HG02870 (cell line): ENCODE results near the gene SDHC.
A peak's percentile ranks its signal among the peaks of the same experiment; 100 is the strongest.
"Not testable (repeated sequence)": the region's sequence is repeated elsewhere in the genome, so short reads cannot be mapped to it uniquely, and the experiment has no call there.

Experiments
- ATAC-seq: cut with Tn5 transposase; IDR thresholded peaks from one replicate; pipeline ENCODE4 v1.9.1; 2021; ENCODE audit warnings: mild to moderate bottlenecking, moderate library complexity; ENCODE audit not compliant: unreplicated experiment

The SDHC gene

DNA sequence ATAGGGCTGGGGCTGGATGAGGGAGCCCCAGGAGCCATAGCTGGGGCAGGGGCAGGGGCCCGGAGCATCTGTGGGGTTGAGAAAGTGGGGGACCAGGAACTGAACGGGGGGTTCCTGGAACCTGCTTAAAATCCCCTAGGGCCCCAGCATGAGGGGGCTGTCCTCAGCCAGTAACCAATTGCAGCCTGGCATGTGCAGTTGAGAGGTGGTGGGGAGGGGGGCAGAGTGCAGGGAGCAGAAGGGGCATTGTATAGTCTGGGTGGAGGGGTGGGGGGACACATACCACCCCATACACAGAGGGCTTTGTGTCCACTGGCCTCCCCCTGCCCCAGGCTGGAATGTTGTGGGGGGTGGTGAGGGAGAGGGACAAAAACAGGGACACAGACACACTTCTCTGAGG lies 4.3 kb upstream of the SDHC start, which contains the start of gene MPZ:
Gene MPZ, minus strand, starts transcription at position 101 of the 400 bp plus-strand sequence. Its CDS starts 63 bp downstream, at position 38.
- no peak for ATAC-seq

DNA sequence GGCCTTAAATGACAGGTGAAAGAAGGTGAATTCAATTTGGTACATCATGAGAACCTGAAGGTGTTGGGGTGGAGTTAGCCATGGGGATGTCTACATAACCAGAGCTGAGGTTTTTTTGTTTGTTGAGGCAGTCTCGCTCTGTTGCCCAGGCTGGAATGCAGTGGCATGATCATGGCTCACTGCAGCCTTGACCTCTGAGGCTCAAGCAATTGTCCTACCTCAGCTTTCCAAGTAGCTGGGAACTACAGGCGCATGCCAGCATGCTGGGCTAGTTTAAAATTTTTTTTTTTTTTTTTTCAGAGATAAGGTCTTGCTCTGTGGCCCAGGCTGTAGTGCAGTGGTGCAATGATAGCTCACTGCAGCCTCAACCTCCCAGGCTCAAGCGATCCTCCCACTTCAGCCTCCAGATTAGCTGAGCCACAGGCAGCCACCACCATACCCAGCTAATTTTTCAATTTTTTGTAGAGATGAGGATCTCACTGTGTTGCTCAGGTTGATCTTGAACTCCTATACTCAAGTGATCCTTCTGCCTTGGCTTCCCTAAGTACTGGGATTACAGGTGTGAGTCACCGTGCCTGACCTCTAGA lies 2.5 kb upstream of the SDHC start:
- no peak for ATAC-seq

GRCh38 chr1:161313554-161314200 lies 504 bp upstream of the SDHC start:
- no peak for ATAC-seq

DNA sequence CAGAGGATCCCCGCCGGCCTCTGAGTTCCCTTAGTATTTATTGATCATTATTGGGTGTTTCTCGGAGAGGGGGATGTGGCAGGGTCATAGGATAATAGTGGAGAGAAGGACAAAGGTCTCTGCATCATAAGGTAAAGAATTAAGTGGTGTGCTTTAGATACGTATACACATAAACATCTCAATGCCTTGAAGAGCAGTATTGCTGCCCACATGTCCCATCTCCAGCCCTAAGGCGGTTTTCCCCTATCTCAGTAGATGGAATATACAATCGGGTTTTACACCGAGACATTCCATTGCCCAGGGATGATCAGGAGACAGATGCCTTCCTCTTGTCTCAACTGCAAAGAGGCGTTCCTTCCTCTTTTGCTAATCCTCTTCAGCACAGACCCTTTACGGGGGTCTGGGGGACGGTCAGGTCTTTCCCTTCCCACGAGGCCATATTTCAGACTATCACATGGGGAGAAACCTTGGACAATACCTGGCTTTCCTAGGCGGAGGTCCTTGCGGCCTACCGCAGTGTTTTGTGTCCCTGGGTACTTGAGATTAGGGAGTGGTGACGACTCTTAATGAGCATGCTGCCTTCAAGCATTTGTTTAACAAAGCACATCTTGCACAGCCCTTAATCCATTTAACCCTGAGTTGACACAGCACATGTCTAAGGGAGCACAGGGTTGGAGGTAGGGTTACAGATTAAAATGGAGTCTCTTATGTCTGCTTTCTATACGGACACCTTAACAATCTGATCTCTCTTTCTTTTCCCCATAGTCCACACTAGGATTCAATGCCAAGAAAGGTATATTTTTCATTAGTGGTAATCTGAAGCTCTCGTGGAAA lies 1.9 kb downstream of the SDHC start:
- not testable (repeated sequence) for ATAC-seq

GRCh38 chr1:161324020-161324419 lies 9.8 kb downstream of the SDHC start:
- ATAC-seq: no peak

DNA sequence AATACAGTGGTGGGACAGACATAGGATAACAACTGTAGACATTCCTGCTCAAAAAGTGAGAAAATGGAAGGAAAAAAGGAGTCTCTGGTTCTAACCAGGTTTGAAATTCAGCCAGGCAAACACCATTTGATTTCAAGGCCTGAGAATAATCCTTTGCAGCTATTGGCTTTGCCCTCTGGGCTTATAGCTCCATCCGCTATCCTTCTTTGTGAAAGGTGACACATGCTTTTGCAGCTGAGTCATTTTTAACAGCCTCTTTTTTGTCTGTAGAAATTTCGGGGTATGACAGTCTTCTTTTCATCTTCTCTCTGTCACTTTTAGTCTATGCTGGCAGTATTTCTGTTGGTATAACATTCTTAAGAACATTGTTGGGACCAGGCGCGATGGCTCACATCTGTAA lies 16.2 kb downstream of the SDHC start:
- ATAC-seq: no peak

GRCh38 chr1:161333166-161333565 lies 19.0 kb downstream of the SDHC start:
- ATAC-seq: no peak

DNA sequence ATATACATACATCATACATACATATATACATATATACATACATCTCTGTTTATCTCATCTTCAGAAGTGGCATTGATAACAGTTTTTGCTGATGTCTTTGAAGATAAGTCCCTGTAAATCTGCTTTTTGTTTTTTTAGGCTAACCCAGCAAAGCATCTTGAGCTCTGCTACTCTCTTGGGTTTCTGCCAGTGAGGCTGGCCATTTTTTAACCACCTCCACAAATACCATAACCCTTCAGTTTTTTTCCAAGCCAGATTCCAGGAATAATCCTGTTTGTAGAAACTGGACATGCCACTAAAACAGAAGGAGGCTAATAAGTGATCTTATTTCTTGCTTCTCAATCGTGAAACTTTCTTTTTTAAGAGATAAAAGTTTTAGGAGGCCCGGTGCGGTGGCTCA lies 21.6 kb downstream of the SDHC start:
- ATAC-seq: no peak

DNA sequence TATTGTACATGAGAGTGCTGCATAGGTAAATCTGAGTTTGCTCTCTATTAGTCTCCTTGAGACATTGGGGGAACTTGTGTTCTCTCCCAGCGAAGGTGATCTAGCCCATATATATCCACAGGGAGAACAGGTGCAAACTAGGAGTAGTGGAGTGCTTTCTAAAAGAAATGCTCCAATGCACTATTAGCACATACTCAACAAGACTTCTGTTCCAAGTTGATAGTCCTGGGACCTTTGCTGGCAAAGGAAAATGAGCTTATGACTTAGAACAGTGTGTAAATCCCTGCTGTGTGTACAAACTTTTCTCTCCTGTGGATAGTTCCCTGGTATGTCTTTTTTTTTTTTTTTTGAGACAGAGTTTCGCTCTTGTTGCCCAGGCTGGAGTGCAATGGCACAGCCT lies 28.0 kb downstream of the SDHC start:
- ATAC-seq: no peak

DNA sequence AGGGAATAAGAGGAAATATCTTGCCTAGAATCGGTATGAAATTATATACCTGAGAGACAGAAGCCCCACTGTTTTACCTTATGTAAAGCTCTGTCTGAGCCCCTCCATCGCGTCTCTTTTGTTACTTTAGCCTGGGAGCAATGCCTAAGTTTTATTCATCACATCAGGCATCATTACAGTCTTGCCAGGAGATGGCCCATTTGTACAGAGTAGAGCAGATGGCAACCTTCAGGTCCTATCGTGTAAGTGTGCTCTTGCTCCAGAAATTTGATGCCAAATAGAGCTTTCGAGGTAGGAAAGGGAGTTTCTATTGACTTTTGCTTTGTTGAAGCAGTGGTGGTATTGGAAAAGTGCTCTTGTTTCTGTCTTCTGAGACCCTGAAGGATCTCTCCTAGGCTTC lies 28.6 kb downstream of the SDHC start:
- ATAC-seq: no peak

DNA sequence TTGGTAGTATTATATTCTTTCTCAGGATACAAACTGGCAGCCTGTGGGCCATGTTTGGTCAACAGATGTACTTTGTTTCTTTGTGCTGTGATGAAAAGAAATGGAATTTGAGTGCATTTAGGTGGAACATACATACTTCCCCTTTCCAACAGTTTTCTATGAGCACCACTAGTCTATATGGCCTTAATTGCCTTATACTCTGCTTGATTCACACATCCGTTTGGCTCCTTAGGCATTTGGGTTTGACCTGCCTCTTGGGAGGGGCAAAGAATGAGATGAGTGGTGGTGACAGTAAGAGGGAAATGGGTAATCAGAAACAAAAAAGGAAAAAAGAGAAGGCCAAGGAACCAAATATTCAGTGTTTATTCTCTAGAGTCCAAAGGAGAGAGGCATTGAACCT lies 36.5 kb downstream of the SDHC start:
- no peak for ATAC-seq

- no peak for ATAC-seq
These were observed 37.3 kb downstream of the SDHC start for GRCh38 chr1:161351482-161351881.

GRCh38 chr1:161357073-161357472 lies 42.9 kb downstream of the SDHC start:
- ATAC-seq: no peak

- ATAC-seq: no peak
These were observed 45.1 kb downstream of the SDHC start for GRCh38 chr1:161359291-161359690.

DNA sequence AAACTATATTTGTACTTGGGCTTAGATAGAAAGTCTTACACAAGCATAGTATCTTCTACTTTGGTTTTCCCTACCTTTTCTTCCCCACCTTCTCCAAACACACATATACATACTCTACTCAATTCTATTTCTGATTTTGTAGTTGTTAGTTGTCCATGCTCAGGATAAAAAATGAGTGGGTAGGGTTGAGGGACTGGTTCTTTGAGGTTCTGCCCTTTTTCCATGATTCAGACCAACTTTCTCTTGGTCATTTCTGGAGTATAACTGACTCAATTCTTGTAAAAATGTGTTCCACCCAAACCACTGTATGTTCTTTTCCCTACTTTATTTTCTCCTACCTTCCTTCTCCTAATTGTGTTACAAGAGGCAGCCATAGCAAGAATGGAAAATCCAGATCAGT lies 50.2 kb downstream of the SDHC start:
- ATAC-seq: no peak

DNA sequence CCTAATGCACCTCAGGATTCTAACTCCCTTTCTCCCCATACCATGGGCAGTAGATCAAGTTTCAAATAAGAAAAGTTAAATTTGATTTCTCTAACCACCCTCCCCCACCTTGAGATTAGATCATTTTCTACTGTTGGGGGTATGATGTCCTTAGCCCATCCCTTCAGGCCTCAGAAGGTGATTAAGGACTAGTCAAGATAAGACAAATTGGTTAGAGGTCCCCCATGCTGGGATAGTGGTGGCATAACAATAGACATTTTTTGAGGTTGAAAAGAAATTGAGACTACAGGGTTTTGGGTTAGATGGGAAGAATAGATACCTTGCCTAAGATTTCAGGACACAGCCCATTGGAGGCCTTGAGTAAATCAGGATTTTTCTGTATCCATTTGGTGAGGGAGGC lies 51.0 kb downstream of the SDHC start:
- ATAC-seq: no peak

DNA sequence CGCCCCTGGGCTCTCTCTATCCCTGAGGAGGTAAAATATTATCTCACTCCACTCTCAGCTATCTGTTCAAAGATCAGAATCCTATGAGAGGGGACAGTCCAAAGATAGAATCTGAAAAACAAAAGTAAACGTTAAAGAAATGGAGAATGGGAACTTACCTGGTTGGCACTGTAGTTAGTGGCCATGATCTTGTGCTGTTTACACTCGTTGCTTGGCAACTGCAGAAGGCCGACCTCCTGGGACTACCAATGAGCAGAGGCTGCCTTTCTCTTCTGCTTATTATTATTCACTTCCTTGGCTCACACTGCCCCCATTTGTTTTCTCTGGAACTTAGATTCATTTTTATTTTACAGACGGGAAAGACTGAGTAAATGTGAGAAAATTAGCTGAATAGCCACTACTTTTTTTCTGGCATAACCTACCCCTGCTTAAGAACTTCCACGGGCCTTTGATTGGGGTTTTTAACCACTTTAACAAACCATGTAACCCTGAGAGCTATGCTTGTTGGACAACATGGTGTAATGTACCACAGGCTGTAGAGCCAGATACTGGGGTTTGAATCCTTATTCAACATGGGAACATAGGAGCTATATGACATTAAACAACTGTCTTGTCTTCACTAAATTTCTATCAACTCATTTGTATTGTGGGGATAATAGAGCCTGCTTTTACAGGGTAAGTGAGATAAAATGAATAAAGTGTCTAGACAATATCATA lies 53.7 kb downstream of the SDHC start, which contains the start of gene CFAP126:
Gene CFAP126, minus strand, starts transcription at position 193 of the 717 bp plus-strand sequence. Its CDS starts 8 bp downstream, at position 185.
- ATAC-seq: peak; percentile 97

- ATAC-seq: no peak
These were observed 59.3 kb downstream of the SDHC start for GRCh38 chr1:161373442-161373841.

DNA sequence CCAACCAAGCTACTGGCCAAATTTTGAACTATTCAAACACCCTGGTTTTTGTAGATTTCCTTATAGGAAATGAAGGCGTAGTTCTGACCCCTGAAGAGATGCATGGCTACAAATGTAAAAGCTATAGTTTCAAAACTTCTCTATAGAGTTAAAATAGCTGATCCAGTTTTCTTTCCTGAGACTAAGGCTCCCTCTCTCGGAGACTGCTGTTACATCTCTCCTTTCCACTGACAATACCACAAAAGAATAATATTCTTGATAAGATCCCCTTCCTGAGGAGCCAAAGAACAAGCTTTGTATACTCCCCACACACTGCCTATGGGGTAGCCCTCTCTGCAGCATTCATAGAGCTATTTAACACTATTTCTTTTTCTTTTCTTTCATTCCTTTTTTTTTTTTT lies 60.2 kb downstream of the SDHC start:
- ATAC-seq: no peak

DNA sequence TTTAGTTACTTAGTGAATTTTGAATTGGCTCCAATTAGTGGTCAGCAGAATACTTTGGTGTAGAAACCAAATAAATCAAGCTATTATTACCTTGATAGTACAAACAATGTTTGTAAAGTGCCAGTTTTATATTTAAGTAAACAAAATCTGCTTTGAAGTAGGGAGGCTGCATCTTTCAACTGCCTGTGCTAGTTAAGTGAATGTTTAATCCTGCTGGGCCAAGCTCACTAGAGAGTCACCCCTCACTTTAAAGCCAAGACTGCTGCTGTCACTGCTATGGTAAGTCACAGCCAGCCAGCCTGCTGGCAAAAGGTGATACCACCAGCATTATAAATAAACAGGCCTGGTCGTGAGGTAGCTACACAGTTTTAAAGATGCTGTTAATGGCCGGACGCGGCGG lies 63.8 kb downstream of the SDHC start:
- ATAC-seq: no peak

- no peak for ATAC-seq
These were observed 64.9 kb downstream of the SDHC start for GRCh38 chr1:161379071-161379470.
